ENCODE data around the gene PSME2. TPM values are rescaled to one million over a fixed set of nuclear protein-coding genes. Genes with fewer than 3 reads are reported as not detected.
A peak's percentile ranks its signal among the peaks of the same experiment; 100 is the strongest.

Gene PSME2
- total and polyA plus RNA-seq, 2 of the 13 experiments (the other 11 are each of a cell fraction or from before 2014, with no cell fraction given), result 332 to 716 TPM

GRCh38 chr14:24177891-24178290, 31.5 kb upstream of the PSME2 start:
- intact Hi-C loops (cut with micrococcal nuclease; ENCODE audit: unreplicated experiment) (no loop called here), in situ Hi-C loops (cut with HindIII; ENCODE audit: extremely low pct_ligation_motif_present, low pct_unique_long_range_greater_than_20kb) (no loop called here)
- Histone ChIP-seq H4K20me1 (ENCODE audit: insufficient read depth, low read length) (no peaks in the 10 kb centered on the region), H3K27me3 (ENCODE audit: control insufficient read depth in 1 of 2, insufficient read depth in 2 of 2, low read length in 2 of 2) (no peaks in the 10 kb centered on the region), H3K79me2 (ENCODE audit: insufficient read depth, low read length) (no peaks in the 10 kb centered on the region), H3K4me3 (replicated peaks in 1 of 3; ENCODE audit: insufficient read depth in 1 of 3, low read depth in 2 of 3, low read length in 3 of 3) (no peak overlapping the region), H3K9me3 (ENCODE audit: low read length) (no peaks in the 10 kb centered on the region), H2AFZ (ENCODE audit: low read length) (no peak overlapping the region), H3K27ac (ENCODE audit: extremely low read length, insufficient read depth, low read length) (no peak overlapping the region), H3K4me2 (ENCODE audit: low read depth, low read length) (no peak overlapping the region), H3K36me3 (replicated peaks in 1 of 2; ENCODE audit: control insufficient read depth in 1 of 2, insufficient read depth in 2 of 2, low read length in 2 of 2) (peaks cover 47 to 52% of the 10 kb centered on the region in 2 experiments), H3K9ac (ENCODE audit: insufficient read depth, low read depth, low read length) (no peak overlapping the region), H3K4me1 (ENCODE audit: insufficient read depth, low read length) (no peaks in the 10 kb centered on the region)
- 96% methylated on average over 14 of the region's 14 CpGs for WGBS (ENCODE audit: low lambda C conversion rate)
- ChIA-PET POLR2A (interaction anchor here (0.9 to 6.7 kb wide), 6 partner anchors 11 to 84 kb away, joined by 3 to 65 read pairs (median 5); partner anchors contain the start of genes EMC9, IPO4, IRF9 and MDP1), CTCF (ENCODE audit: low intra/inter-chr PET ratio, low total read pairs) (no interaction called here)
- BruUV-seq (replicated peaks), result no TSS peak
- DNase-seq (ENCODE audit: low spot score) (no peak), ATAC-seq (peak; percentile 0; the same call in 1 of the 3 replicates), FAIRE-seq (no peak)
- TF ChIP-seq POGZ (CRISPR knock-in tag; IDR thresholded peaks at IDR 0.05) (no peak), ATF3 (CRISPR knock-in tag; IDR thresholded peaks at IDR 0.05) (no peak), ZNF672 (CRISPR knock-in tag; IDR thresholded peaks at IDR 0.05) (no peak), RBFOX2 (IDR thresholded peaks at IDR 0.05; ENCODE audit: low read depth, low read length) (0 out of 2 replicates have a peak, but pooled peaks have one; percentile 12), AKAP8 (CRISPR knock-in tag; IDR thresholded peaks at IDR 0.05) (0 out of 2 replicates have a peak, but pooled peaks have one; percentile 7), MTERF4 (CRISPR knock-in tag; IDR thresholded peaks at IDR 0.05) (no peak), CBX1 (IDR thresholded peaks at IDR 0.05; ENCODE audit: low read depth) (no peak), AGO2 (optimal IDR thresholded peaks at IDR 0.05; ENCODE audit: low read depth, low read length) (peak; percentile 56), ZNF282 (IDR thresholded peaks at IDR 0.05; ENCODE audit: partially characterized antibody) (no peak)
